Stomach smooth muscle (tissue), 2 donors: ENCODE data around the gene ZBTB47.

ENCODE experiments used
- H3K27ac ChIP-seq: one replicate; pipeline ENCODE4 v1.7.0; 2013; ENCODE audit warnings: mild to moderate bottlenecking, low read length, inconsistent platforms
- H3K27me3 ChIP-seq, 2 donors: one replicate each; pipeline ENCODE4 v1.7.0; 2013; ENCODE audit warnings: low read length in 2 of 2; ENCODE audit not compliant: insufficient read depth in 2 of 2, control insufficient read depth in 1 of 2
- H3K36me3 ChIP-seq, 2 donors: one replicate each; pipeline ENCODE4 v1.7.0; 2013; ENCODE audit warnings: low read length in 2 of 2; ENCODE audit not compliant: control insufficient read depth in 2 of 2, insufficient read depth in 2 of 2
- H3K4me1 ChIP-seq: one replicate; pipeline ENCODE4 v1.7.0; 2013; ENCODE audit warnings: low read length; ENCODE audit not compliant: control insufficient read depth, insufficient read depth
- H3K4me3 ChIP-seq, 2 donors: one replicate each; pipeline ENCODE4 v1.7.0; 2013; ENCODE audit warnings: low read length in 2 of 2
- H3K9ac ChIP-seq, 2 donors: one replicate each; pipeline ENCODE4 v1.7.0; 2013; ENCODE audit warnings: low read length in 2 of 2, mild to moderate bottlenecking in 1 of 2
- H3K9me3 ChIP-seq, 2 donors: one replicate each; pipeline ENCODE4 v1.7.0; 2013; ENCODE audit warnings: low read length in 2 of 2; ENCODE audit not compliant: control insufficient read depth in 2 of 2
- donor health status: healthy.
- donor health status: Pancreatic carcinoma.

Gene ZBTB47

DNA sequence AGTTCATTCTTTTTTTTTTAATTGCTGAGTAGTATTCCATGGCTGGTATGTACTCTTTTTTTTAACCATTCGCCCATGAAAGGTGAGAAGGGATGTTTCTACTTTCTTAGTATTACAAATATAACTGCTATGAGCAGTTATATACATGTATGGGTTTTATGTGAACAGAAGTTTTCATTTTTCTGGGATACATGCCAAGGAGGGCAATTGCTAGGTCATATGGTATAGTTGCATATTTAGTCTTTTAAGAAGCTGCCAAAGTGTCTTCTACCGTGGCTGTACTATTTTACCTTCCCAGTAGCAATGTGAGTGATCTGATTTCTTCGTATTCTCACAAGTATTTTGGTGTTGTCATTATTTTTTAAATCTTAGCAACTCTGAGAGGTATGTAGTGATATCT, 20.6 kb downstream of the ZBTB47 start:
- H3K4me1 ChIP-seq = no peaks in the 10 kb centered on the region
- H3K27me3 ChIP-seq = peaks cover 0 to 2% of the 10 kb centered on the region in 2 donors
- no peaks in the 10 kb centered on the region for H3K36me3 ChIP-seq
- no peak overlapping the region for H3K4me3 ChIP-seq
- no peak overlapping the region for H3K27ac ChIP-seq
- no peak overlapping the region for H3K9ac ChIP-seq
- H3K9me3 ChIP-seq = peaks cover 0 to 6% of the 10 kb centered on the region in 2 donors

DNA sequence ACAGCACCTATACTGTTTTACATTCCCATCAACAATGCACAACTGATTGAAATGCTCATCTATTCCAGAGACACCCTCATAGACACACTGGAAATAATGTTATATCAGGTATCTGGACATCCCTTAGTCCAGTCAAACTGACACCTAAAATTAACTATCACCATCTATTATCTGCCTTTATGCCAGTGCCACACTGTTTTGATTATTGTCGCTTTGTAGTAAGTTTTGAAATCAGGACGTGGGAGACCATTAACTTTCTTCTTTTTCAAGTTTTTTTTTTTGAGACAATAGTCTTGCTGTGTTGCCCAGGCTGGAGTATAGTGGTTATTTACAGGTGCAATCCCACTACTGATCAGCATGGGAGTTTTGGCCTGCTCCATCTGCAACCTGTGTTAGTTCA, 22.4 kb downstream of the ZBTB47 start:
- Histone ChIP-seq H3K9ac (no peak overlapping the region), H3K27me3 (peaks cover 0 to under 1% of the 10 kb centered on the region in 2 donors), H3K9me3 (peaks cover 0 to 3% of the 10 kb centered on the region in 2 donors), H3K4me3 (no peak overlapping the region), H3K4me1 (no peaks in the 10 kb centered on the region), H3K27ac (no peak overlapping the region), H3K36me3 (no peaks in the 10 kb centered on the region)

DNA sequence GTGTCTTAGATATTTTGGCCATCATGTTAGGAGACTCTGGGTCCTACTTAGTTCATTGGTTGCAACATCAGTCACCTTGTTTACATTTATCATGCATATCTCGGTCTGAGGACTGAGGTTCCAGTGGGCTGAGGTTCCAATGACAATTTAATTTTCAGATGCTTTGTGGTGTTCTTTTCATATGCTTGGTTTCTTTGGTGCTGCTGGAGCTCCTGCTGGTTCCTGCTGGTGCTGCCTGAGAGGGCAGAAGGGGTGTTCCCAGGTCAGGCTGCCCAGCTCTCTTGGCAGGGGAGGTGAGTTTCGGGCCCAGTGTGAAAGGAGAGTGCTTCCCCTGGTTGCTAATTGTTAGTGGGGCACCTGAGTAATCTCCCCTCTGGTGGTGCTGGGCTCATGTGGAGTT, 24.9 kb downstream of the ZBTB47 start:
- Histone ChIP-seq H3K27me3 (no peaks in the 10 kb centered on the region), H3K9me3 (peaks cover 0 to 3% of the 10 kb centered on the region in 2 donors), H3K36me3 (no peaks in the 10 kb centered on the region), H3K4me1 (peaks cover 2% of the 10 kb centered on the region), H3K4me3 (no peak overlapping the region), H3K27ac (no peak overlapping the region), H3K9ac (no peak overlapping the region)

DNA sequence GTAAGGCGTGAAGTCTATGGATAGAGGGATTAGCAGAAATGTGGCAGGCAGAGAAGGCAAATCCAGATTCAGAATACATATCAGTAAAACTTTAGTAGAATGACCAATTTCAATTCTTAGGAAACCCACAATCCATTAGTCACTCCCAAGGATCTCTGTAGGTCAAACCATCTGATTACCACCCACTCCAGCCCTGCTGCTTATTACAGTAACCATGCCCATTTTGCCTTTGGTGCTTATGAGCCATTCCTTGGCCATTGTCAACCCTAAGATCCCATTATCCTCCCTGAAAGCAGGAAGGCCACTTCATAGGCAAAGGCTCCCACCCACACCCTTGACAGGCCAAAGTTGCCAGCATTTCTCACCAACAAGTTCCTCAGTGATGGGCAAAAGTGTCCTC, 26.8 kb downstream of the ZBTB47 start:
- Histone ChIP-seq H3K27me3 (no peaks in the 10 kb centered on the region), H3K27ac (no peak overlapping the region), H3K9me3 (peaks cover 0 to 3% of the 10 kb centered on the region in 2 donors), H3K4me1 (peaks cover 14% of the 10 kb centered on the region), H3K9ac (no peak overlapping the region), H3K36me3 (no peaks in the 10 kb centered on the region), H3K4me3 (no peak overlapping the region)

DNA sequence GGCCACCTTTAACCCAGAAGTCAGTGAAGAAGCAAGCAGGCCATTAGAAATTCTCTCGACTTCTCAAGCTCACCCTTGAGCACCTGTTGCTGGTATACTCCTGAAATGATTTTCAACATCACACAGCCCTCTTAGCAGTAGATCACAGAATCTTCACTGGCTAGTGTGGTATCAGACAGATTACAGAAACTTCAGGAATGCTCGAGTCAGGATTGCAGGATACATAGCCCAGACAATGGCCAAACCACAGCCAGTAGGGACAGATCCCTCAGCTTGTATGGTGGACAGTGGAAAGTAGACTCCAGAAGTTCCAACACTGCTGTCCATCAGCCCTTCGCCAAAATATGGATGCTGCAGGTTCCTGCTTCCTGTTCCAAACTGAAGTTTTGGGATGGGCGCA, 27.3 kb downstream of the ZBTB47 start:
- Histone ChIP-seq H3K27ac (no peak overlapping the region), H3K9ac (no peak overlapping the region), H3K36me3 (no peaks in the 10 kb centered on the region), H3K9me3 (peaks cover 0 to 3% of the 10 kb centered on the region in 2 donors), H3K4me3 (no peak overlapping the region), H3K27me3 (peaks cover 0 to 4% of the 10 kb centered on the region in 2 donors), H3K4me1 (peaks cover 19% of the 10 kb centered on the region)

DNA sequence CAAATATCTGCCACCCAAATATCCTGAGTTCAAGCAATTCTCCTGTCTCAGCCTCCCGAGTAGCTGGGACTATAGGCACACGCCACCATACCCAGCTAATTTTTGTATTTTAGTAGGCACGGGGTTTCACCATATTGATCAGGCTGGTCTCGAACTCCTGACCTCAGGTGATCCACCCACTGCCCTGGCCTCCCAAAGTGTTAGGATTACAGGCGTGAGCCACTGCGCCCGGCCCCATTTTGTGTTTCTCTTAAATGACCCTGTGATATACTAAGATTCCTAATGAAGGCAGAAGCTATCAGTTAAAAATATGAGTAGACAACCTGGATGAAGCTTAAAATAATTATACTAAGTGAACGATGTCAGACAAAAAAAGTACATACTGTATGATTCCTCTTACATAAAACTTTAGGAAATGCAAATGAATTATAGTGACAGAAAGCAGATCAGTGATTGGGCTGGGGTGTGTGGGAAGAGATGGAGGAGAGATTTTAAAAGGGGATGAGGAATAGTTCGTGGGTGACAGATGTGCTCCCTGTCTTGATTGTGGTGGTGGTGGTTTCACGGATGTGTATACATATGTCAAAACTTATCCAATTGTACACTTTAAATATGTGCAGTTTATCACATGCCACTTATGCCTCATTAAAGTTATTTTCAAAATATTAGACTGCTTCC, 28.0 kb downstream of the ZBTB47 start:
- Histone ChIP-seq H3K9me3 (no peaks in the 10 kb centered on the region), H3K27ac (no peak overlapping the region), H3K4me3 (no peak overlapping the region), H3K36me3 (no peaks in the 10 kb centered on the region), H3K27me3 (peaks cover 4 to 8% of the 10 kb centered on the region in 2 donors), H3K9ac (no peak overlapping the region), H3K4me1 (peaks cover 24% of the 10 kb centered on the region)

DNA sequence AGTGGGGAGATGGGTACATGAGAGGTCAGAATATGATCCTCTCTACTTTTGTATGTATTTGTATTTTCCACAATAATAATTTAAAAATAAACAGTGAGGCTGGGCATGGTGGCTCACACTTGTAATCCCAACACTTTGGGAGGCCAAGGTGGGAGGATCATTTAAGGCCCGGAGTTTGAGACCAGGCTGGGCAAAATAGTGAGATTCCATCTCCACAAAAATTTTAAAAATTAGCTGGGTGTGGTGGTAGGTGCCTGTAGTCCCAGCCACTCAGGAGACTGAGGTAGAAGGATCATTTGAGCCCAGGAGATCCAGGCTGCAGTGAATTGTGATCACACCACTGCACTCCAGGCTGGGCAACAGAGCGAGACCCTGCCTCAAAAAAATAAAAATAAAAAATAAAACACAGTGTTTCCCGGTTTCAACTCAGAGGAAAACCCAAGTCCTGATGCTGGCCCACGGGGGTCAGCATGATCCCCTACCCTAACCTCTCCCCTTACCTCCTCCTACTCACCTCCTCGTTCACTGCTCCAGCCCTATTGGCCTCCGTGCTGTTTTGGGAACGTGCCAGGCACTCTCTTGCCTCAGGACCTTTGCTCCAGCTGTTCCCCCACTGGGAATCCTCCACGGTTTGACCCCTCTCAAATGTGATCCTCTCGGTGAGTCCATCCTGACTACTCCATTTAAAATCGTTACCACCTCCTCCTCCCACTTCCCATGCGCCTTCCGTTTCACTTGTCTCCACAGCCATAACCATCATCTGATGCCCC, 29.0 kb downstream of the ZBTB47 start:
- no peaks in the 10 kb centered on the region for H3K9me3 ChIP-seq
- H3K27ac ChIP-seq = no peak overlapping the region
- H3K27me3 ChIP-seq = peaks cover 9% of the 10 kb centered on the region in 2 donors

DNA sequence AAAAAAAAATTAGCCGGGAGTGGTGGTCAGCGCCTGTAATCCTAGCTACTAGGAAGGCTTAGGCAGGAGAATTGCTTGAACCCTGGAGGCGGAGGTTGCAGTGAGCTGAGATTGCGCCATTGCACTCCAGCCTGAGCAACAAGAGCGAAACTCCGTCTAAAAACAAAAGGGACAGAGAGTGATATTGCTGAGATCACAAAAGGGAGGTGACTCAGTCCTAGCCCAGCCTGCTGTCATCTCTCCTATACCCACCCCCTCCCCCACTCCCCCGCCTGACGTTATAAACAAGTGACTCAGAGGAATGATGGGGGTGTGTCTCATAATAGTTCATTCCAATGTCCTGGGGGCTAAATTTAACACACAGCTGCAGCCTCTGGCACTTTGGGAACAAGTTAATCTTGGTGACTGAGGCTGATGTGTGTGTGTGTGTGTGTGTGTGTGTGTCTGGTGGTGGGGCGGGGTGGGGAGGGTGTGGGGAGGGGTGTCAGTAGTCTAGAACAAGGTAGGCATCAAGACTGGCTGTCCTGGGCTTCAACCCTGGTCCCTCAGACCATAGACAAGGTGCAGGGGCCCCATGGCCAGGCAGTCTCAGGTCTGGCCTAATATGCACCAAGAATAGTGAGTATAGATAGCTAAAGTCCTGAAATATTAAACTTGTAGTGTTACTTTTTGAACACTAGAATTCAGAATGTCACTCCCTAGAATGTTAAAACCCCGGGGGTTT, 30.5 kb downstream of the ZBTB47 start:
- H3K4me1 ChIP-seq = peaks cover 24% of the 10 kb centered on the region
- H3K27ac ChIP-seq = no peak overlapping the region
- no peaks in the 10 kb centered on the region for H3K9me3 ChIP-seq
- H3K36me3 ChIP-seq = no peaks in the 10 kb centered on the region
- H3K9ac ChIP-seq = no peak overlapping the region
- H3K27me3 ChIP-seq = peaks cover 9% of the 10 kb centered on the region in 2 donors
- H3K4me3 ChIP-seq = no peak overlapping the region

More for the DNA sequence above, 29.0 kb downstream of the ZBTB47 start:
- no peaks in the 10 kb centered on the region for H3K36me3 ChIP-seq
- peaks cover 24% of the 10 kb centered on the region for H3K4me1 ChIP-seq
- H3K4me3 ChIP-seq = no peak overlapping the region
- no peak overlapping the region for H3K9ac ChIP-seq

DNA sequence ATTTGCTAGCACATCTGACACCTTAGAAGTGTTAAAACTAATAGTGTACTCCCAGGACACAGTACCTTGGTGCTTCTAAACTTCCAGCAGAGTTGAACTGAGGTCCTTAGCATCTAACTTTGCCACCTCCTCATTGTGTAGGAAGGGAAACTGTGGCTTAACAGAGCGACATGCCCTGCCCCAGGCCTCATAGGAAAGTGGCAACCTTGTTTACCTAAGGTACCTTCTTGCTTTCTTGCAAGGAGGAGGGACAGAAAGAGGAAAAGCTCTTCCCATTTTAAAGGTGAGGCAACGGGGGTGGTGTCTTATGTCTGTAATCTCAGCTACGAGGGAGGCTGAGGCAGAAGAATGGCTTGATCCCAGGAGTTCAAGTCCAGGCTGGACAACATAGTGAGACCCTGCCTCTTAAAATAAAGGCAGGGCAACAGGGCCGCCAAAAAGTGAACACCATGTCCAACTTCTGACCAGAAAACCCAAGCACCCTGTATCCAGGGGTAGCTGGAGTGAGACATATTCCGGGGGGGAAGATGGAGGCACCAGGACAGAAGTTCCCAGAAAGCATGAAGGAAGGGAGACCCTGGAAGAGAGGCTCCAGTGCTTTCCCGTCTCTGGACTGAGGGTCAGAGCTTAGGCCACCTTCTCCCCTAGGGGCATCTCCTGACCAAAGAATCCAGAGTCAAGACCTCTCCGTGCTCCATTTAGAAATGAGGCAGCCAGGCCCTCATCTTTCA, 31.3 kb downstream of the ZBTB47 start:
- Histone ChIP-seq H3K4me3 (no peak overlapping the region), H3K9ac (no peak overlapping the region), H3K36me3 (no peaks in the 10 kb centered on the region), H3K27ac (no peak overlapping the region), H3K9me3 (no peaks in the 10 kb centered on the region), H3K27me3 (peaks cover 9% of the 10 kb centered on the region in 2 donors), H3K4me1 (peaks cover 24% of the 10 kb centered on the region)

DNA sequence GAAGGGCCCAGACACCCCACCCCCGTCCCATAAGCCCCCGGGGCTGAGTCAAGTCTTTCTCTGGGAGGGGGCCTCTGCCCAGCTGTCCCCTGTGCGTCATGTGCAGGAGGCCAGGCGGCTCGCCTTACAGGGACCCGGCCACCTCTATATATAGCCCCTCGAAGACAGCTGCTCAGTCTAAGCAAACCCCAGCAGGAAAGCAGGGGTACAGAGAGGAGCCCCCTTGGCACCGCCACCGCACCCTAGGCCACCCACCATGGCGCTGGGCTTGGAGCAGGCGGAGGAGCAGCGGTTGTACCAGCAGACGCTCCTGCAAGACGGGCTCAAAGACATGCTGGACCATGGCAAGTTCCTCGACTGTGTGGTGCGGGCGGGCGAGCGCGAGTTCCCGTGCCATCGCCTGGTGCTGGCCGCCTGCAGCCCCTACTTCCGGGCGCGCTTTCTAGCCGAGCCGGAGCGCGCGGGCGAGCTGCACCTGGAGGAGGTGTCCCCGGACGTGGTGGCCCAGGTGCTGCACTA, 31.9 kb downstream of the ZBTB47 start, which contains the start of gene KLHL40:
TSS of gene KLHL40 (plus strand) at position 175 of the 519 bp plus-strand sequence. CDS start at position 257, 82 bp downstream.
- Histone ChIP-seq H3K27ac (no peak within 1 kb of the TSS), H3K4me3 (peak within 1 kb of the TSS; percentile 33 to 67), H3K4me1 (peaks cover 24% of the 10 kb centered on the region), H3K9ac (no peak within 1 kb of the TSS), H3K9me3 (no peaks in the 10 kb centered on the region), H3K27me3 (peaks cover 9% of the 10 kb centered on the region in 2 donors), H3K36me3 (no peaks in the 10 kb centered on the region)
